Activated B cell treated with CpG ODN at 0.5 μM for 24 hours (primary cell): ENCODE data around the gene LDLRAD3. TPM values are rescaled to one million over a fixed set of nuclear protein-coding genes. Genes with fewer than 3 reads are reported as not detected.

ENCODE experiments used
- ATAC-seq: fragments of 200-7000 bp; cut with Tn5 transposase; one replicate; pipeline ENCODE4 v1.10.0; 2021; ENCODE audit warnings: low read depth, mild to moderate bottlenecking, moderate library complexity
- CTCF ChIA-PET: fragments of 350-600 bp; sonication (Branson Sonifier 250); formaldehyde crosslinking; loops from one replicate; lab custom pipeline; 2021; ENCODE audit warnings: antibody characterized with exemption; lab: Charles Lee
- POLR2A ChIA-PET: fragments of 350-600 bp; sonication (Branson Sonifier 250); formaldehyde crosslinking; loops from one replicate; lab custom pipeline; 2021; ENCODE audit warnings: antibody characterized with exemption; lab: Charles Lee
- DNase-seq: peaks from one replicate; pipeline ENCODE4 v3.0.0; 2022
- H3K27ac Mint-ChIP-seq: one replicate; pipeline ENCODE4 v1.8.0; 2020; ENCODE audit warnings: mixed read lengths
- H3K27me3 Mint-ChIP-seq: one replicate; pipeline ENCODE4 v1.8.0; 2021; ENCODE audit warnings: mixed read lengths
- H3K36me3 Mint-ChIP-seq: one replicate; pipeline ENCODE4 v1.8.0; 2021; ENCODE audit warnings: low read depth, mixed read lengths
- H3K4me1 Mint-ChIP-seq: one replicate; pipeline ENCODE4 v1.8.0; 2021; ENCODE audit warnings: mixed read lengths
- H3K4me3 Mint-ChIP-seq: one replicate; pipeline ENCODE4 v1.8.0; 2020; ENCODE audit warnings: mild to moderate bottlenecking, mixed read lengths
- H3K9me3 Mint-ChIP-seq: one replicate; pipeline ENCODE4 v1.8.0; 2020; ENCODE audit warnings: mixed read lengths
- CTCF ChIP-seq: fragments of 200-600 bp; IDR thresholded peaks from one replicate; pipeline ENCODE4 v1.8.0; 2022; ENCODE audit warnings: antibody characterized with exemption, mild to moderate bottlenecking
- intact Hi-C: fragments of 100-400 bp; cut with micrococcal nuclease; formaldehyde crosslinking; loops from one replicate; pipeline ENCODE4 v1.15.1; 2024
- total RNA-seq: library from RNA; stranded (reverse); gene quantifications from 2 replicates; pipeline ENCODE4 v1.2.3, GENCODE V29; 2022

Gene LDLRAD3
- total RNA-seq, 1 donor from 2014 or later, result not detected

- H3K27me3 Mint-ChIP-seq, result peaks cover 10% of the 10 kb centered on the region
- H3K4me1 Mint-ChIP-seq, result no peaks in the 10 kb centered on the region
- DNase-seq (no peak), ATAC-seq (no peak)
- peaks cover 2% of the 10 kb centered on the region for H3K9me3 Mint-ChIP-seq
- ChIA-PET POLR2A (no interaction called here), CTCF (no interaction called here)
- no peak for TF ChIP-seq CTCF
- intact Hi-C loops, result no loop called here
- H3K27ac Mint-ChIP-seq, result no peak overlapping the region
- H3K36me3 Mint-ChIP-seq, result no peaks in the 10 kb centered on the region
- H3K4me3 Mint-ChIP-seq, result no peak overlapping the region
These were observed 294.3 kb downstream of the LDLRAD3 start for GRCh38 chr11:36238036-36238631.

GRCh38 chr11:36238881-36239280 is 295.0 kb downstream of the LDLRAD3 start:
- ATAC-seq, result no peak

GRCh38 chr11:36239636-36240035 is 295.8 kb downstream of the LDLRAD3 start:
- Mint-ChIP-seq H3K9me3 (peaks cover 2% of the 10 kb centered on the region), H3K27ac (no peak overlapping the region), H3K27me3 (peaks cover 10% of the 10 kb centered on the region), H3K36me3 (no peaks in the 10 kb centered on the region), H3K4me3 (no peak overlapping the region), H3K4me1 (no peaks in the 10 kb centered on the region)
- intact Hi-C loops, result no loop called here
- no peak for ATAC-seq
- POLR2A ChIA-PET, result no interaction called here
- CTCF ChIA-PET, result no interaction called here
- TF ChIP-seq CTCF, result no peak
- DNase-seq, result no peak

More at GRCh38 chr11:36238881-36239280, 295.0 kb downstream of the LDLRAD3 start:
- DNase-seq, result no peak
- ChIA-PET POLR2A (no interaction called here), CTCF (no interaction called here)
- Mint-ChIP-seq H3K27ac (no peak overlapping the region), H3K9me3 (peaks cover 2% of the 10 kb centered on the region), H3K27me3 (peaks cover 10% of the 10 kb centered on the region), H3K36me3 (no peaks in the 10 kb centered on the region), H3K4me3 (no peak overlapping the region), H3K4me1 (no peaks in the 10 kb centered on the region)
- TF ChIP-seq CTCF, result no peak
- intact Hi-C loops, result no loop called here

- TF ChIP-seq CTCF, result no peak
- DNase-seq (no peak), ATAC-seq (no peak)
- Mint-ChIP-seq H3K4me1 (no peaks in the 10 kb centered on the region), H3K4me3 (no peak overlapping the region), H3K36me3 (no peaks in the 10 kb centered on the region), H3K27ac (no peak overlapping the region), H3K9me3 (peaks cover 2% of the 10 kb centered on the region), H3K27me3 (peaks cover 10% of the 10 kb centered on the region)
- intact Hi-C loops, result no loop called here
- ChIA-PET CTCF (no interaction called here), POLR2A (no interaction called here)
These were observed 296.3 kb downstream of the LDLRAD3 start for GRCh38 chr11:36240173-36240572.

- CTCF ChIA-PET, result no interaction called here
- Mint-ChIP-seq H3K9me3 (peaks cover 2% of the 10 kb centered on the region), H3K27ac (no peak overlapping the region), H3K4me1 (no peaks in the 10 kb centered on the region), H3K4me3 (no peak overlapping the region), H3K36me3 (no peaks in the 10 kb centered on the region), H3K27me3 (peaks cover 10% of the 10 kb centered on the region)
- intact Hi-C loops, result no loop called here
- POLR2A ChIA-PET, result no interaction called here
- no peak for TF ChIP-seq CTCF
- DNase-seq (no peak), ATAC-seq (no peak)
These were observed 296.9 kb downstream of the LDLRAD3 start for GRCh38 chr11:36240801-36241200.
